CD4-positive, alpha-beta T cell treated with Interleukin-15 for 4 hours (primary cell): ENCODE results near the gene CCDC33.

Source experiments
- DNase-seq: peaks from one replicate; pipeline ENCODE4 v3.0.0-alpha.2; 2020; ENCODE audit warnings: low spot score

CCDC33 gene

DNA sequence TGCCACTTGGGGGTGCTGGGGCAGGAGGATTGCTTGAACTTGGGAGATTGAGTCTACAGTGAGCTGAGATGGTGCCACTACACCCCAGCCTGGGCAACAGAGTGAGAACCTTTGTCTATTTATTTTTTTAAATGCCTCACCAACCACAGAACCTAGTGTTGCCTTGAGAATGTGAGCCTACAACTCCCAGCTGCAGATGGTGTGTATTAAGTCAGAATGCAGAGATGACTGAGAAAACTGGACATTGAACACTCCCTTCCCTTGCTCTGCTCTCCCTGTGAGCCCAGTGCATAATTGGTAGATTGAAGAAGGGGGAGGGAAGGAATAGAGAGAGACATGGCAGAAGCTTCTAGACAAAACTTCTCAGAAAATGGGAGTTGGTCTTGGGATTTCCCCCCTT is 53.5 kb downstream of the CCDC33 start:
- DNase-seq: no peak

DNA sequence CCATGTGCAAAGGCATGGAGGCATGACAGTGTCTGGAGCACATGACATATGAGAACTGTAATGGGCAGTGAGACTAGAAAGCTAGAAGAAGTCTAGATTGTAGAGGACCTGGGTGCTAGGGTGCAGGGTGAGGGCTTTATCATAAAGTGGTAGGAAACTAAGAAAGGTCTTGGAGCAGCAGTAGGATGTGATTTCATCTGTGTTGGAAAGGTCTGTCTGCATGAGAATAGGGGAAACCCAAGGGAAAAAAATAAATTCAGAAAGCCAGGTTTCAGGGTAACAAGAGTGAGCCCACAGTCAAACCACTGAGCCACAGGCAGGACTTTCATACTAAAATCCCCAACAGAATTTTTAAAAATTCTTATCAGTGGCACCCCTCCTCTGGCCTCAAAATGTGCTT is 54.5 kb downstream of the CCDC33 start:
- DNase-seq: no peak

DNA sequence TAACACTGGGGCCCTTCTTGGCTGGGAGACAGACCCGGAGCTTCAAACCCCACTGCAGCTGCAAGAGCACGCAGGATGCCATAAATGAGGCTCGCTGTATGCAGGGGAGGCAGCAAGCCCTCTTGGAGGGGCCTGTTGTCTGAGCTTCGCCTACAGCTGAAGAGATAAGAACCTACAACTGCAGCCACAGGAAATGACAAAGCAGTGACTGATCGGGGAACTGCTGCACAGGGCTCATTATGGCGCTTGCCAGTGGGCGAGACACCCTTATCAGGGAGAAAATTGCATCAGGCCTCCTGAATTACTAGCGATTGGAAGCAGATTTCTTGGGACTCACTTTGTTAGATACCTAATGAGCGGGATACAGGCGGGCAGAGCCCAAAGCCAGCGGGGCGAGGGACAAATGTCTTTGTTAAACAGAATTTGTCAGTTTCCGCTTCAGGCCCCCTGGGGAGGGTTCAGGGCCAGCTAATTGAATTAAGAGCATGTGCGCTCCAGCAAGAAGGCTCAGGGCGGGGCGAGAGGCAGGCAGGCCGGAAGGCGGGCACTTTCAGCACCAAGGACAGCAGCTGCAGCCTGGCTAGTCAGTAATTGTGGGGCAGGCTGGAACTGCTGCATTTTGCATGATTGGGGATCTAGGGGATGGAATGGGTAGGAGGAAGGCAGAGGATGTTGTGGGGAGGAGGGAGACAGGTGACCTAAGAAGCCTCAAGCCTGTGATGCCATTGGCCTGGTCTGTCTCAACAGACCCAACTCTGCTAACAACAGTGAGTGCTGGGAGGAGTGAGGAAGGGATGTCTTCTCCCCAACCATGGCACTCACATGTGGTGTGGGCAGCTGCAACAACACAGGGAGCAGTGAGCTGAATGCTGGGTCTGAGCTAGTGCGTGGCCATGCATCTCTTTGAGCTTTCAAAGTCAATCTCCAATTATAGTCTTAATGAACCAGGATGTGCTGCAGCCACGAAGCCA is 55.3 kb downstream of the CCDC33 start:
- peak; percentile 33 for DNase-seq

DNA sequence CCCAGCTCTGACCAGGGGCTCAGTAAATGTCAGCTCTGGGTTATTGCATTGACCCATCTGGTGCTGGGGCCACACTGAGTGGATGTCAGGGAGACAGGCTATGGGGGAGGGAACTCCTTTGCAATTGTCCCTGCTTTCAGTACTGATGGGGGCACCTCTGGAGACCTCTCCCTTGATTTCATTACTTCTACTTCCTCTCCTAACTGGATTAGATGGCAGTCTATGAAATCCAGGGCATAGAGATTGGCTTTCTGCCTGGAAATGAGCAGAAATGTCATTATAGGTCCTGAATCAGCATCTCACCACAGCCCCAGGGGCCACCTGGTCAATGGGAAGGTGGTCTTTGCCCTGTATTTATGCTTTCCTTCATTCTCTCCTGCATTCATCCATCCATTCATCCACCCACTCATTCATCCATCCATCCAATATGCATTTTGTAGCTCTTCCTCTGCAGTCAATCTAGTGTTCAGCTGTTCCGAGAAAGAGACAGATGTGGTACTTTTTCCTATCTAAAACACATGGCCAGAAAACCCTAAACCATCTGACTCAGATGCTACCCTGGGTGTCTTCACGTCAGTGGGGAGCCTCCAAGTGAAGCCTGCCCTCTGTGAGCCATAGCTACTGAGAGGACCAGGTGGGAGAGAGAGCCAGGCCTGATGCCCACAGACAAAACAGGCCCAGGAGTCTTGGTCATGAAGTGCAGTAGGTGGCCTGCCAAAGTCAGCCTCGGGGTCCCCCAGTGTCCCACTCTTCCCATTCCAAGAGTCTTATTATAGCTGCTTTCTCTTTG is 57.1 kb downstream of the CCDC33 start:
- DNase-seq: no peak

DNA sequence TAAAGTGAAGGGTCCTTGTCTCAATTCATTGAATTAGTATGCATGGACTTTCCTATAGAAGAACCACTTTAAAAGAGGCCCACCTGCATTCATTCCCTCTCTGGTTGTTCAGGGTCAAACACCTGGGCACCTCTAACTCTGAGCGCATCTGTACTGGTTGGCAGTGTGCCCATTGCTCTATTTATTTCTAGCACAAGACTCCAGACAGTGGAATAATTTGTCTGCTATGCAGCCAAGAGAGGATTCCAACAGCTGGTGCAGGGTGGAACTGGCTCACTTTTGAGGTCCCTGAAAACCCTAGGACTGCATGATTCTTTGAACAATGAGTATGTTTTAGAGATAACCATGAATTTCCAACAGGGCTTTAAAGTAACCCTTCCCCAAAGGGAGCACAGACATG is 57.9 kb downstream of the CCDC33 start:
- no peak for DNase-seq

DNA sequence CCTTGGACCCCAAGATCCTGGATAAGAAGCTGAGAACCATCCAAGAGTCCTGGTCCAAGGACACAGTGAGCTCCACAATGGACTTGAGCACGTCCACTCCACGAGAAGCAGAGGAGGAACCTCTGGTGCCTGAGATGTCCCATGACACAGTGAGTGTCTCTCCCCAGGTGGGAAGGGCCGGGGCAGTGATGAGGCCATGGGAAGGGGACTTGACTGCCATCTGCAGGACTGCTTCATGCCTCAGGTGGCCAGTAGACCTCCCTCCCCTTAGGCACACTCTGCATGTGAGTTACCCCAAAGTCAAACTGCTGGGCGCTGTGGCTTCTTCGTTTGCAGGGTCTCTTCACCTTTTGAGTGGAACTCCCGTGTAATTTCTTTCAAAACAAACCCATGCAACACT is 59.7 kb downstream of the CCDC33 start:
- DNase-seq: no peak

DNA sequence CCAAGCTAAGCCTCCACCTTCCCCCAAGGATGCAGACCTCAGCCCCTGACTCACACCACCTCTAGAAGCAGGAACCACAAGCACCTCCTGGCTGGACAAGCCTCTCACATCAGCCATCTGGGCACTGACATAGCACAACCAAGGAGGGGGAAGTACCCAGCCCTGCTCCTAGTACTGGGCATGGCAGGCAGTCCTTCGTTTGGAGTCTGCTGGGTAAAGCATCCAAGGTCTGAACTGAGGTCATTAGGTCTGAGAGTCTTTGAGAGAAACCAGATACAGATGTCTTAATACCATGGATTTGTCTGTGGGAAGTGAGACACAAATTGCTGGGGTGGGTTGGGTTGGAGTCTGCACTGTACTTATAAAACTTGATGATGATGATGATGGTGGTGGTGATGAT is 61.8 kb downstream of the CCDC33 start:
- no peak for DNase-seq

DNA sequence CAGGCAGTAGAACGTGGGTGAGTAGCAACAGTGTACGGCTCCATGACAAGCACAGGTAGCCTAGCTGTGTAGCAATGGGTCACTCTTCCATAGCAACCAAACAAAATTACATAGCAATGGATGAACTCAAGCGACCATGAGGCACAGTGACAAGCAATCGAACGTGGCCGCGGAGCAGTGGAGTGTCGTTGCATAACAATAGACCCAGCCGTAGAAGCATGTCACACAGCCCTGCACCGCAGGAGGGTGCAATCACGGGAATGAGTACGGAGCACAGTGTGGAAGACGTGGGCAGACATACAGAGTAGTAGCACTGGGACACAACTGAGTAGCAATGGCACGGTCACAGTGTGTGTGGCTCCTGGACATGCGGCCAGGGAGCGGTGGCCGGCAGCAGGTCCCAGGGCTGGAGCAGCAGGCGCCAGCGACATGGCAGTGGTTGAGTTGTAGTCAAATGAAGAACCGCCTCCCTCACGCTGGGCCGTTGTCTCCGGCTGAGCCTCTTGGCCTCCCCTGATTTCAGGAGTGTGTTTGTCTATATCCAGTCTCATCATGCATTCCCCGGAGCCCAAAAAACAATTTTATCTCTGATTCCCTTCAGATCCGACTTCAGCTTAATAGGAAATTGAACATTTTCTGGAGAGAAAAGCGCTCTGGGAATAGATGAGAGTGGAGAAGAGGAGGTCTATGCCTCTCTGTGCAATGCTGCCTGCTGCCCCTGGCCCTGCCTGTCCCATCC is 64.1 kb downstream of the CCDC33 start:
- no peak for DNase-seq

DNA sequence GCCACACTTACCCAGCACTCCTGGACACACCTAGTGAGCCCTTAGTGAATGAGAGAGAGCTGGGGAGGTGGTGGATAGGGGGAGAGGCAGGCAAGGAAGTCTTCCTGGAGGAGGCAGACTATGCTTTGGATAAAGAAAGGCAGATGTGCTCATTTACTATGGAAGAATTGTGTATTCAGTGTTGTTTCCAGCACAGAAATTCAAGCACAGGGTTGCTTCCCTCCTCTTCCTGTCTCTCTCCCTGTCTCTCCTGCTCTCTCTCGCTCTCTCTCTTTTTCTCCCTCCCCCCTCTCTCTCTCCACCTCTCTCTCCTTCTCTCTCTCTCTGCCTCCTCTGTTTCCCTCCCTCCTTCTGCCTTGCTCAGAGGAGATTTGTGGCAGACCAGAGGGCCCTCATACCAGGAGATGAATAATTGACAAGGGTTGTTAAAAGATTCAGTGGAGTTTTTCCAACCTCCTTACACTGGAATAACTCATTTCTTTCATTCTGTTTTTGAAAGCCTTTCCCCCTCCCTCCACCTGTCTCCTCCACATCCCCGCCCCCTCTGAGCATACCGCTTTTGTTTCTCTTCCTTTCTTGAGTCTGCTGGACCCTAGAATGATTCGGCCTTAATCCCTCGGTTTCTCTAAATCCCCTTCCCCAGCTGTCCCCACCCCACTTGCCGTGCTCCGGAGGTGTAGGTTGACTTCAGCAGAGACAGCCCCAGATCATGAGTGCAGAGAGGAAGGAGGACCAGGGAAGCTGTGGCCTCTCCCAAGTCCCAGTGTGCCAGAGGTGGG is 65.6 kb downstream of the CCDC33 start:
- no peak for DNase-seq

DNA sequence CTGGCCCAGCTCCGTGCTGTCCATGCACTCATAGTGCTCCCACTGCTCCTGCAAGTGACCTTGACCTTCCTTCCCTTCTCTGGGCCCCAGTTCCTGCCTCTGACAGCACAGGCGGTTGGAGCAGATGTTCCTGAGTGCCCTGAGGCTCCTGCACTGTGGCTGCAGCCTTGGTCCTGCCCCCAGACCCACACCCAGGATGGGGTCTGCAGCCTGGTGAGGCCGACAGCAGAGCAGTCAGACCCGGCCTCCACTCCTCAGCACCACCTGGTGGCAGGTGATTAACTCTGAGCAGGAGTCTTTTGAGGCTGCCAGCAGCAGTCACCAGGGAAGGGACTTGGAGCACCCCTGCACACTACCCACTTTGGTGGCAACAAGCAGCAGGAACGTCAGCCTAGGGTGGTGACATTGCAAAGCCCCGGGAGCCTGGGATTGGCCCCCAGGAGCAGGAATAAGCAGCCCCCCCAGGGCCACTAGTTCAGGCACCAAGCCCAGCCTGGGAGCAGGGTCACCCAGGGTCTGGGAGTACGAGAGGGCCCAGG is 66.8 kb downstream of the CCDC33 start:
- peak; percentile 15 for DNase-seq

DNA sequence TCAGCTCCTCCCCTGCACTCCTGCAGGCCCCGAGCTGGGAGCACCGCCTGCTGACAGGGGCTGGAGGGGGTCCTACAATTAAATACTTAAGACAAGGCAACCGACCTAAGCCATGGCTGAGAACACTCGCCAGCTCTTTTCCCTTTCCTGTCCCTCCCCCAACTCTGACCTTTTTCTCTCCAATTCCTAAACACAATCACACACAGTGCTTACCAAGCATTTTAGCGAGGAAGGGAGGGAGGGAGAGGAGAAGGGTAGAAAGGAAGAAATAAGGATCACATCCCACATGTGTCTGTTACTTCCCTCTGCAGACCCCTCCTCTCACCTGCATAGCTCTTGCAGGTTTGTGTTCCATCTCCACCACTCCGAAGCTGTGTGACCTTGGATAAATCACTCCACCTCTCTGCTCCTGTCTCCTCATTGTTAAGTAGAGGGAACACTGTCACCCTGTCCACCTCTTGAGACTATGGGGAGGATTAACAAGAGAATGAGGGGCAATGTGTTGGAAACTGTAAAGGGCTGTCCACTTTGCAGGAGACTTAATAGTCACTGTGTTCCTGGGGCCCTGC is 67.7 kb downstream of the CCDC33 start:
- no peak for DNase-seq

DNA sequence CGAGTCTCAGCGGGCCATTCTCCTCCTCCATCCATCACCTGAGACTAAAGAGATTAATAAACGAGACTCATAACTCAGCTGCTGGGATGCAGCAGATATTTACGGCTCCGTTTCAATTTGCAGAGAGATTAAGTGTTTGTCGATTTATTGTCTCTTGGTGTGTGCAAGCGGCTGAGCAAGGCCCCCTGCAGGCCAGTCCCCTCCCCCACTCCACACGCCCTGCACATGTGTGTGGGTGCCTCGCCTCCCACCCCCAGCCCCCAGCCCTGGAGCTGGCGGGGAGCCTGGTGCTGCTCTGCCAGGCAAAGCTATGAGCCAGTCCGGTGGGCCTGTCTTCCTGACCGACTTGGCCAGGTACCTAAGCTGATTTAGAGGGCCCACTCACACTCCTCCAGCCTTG is 68.3 kb downstream of the CCDC33 start:
- no peak for DNase-seq

DNA sequence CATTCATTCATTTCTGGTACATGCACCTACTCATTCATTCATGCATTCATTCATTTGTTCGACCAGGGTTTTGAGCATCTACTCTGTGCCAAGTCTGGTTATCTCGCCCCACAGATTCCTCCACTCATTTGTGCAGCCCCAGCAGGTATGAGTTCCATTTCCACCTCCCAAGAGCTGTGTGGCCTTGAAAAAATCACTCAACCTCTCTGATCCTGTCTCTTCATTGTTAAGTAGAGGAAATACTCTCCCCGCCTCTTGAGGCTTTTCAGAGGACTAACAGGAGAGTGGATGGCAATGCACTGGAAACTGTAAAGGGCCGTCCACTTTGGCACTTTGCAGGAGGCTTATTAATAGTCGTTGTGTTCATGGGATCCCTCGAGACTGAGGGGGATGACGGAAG is 69.6 kb downstream of the CCDC33 start:
- no peak for DNase-seq

DNA sequence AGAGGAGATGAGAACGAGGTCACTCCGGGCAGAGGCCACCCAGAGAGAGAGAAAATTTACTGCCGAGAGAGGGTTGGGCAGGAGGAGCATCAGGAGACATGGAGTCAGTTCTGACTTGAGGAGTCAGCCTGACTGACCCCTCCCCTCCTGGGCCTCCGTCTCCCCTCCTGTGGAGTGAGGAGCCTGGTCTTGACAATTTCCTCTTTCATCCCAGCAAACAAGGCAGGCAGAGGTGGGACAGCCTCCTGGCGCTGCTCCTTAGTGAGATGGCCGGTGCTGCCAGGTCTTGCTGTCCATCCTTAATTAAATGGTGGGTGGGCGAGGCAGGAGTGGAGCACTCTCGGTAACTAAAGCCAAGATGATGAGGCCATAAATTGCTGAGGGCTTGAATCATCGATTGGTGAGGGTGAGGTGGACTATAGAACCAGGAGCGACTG is 70.7 kb downstream of the CCDC33 start:
- DNase-seq: no peak

DNA sequence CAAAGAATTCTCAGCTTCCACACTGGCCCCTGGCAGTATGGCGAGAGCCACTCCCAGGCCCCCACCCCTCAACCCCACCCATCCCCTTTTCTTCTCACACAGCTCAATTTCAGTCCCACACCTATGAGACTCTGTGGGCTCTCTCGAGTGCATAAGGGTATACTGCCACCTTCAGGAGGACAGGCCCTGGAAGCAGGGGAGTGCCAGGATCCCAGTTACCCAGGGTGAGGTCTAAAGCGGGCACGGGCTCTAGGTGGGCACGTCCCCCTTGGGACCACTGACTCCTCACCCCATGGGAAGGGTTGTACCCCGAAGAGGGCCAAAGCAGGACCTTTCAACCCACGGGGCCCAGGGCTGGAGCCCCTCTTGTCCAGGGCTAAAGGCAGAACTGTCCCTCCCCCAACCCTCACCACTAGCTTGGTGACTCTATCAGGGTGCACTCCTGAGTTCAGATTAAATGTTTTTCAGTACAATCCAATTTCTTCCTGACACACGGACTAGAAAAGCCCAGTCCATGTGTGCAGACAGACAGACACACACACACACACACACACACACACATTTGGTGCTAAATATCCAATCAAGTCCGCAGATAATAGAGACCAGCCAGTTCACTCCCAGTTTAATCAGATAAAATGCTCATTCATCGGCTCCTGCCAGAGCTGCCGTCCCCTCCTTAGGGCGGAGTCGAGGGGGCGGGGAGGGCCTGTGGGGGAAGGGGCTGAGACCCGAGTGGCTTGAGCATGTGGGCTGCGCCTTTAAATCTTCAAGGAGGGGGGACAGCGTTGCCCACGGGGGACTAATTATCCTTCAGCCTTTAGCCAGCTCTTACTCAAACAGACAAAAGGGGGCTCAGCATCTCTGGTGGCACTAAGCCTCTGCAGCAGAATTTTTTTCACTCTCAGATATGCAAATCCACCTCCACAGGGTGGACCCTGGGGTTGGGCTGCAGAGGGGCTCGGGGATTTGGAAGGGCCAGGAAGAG is 72.0 kb downstream of the CCDC33 start:
- peak; percentile 10 for DNase-seq

DNA sequence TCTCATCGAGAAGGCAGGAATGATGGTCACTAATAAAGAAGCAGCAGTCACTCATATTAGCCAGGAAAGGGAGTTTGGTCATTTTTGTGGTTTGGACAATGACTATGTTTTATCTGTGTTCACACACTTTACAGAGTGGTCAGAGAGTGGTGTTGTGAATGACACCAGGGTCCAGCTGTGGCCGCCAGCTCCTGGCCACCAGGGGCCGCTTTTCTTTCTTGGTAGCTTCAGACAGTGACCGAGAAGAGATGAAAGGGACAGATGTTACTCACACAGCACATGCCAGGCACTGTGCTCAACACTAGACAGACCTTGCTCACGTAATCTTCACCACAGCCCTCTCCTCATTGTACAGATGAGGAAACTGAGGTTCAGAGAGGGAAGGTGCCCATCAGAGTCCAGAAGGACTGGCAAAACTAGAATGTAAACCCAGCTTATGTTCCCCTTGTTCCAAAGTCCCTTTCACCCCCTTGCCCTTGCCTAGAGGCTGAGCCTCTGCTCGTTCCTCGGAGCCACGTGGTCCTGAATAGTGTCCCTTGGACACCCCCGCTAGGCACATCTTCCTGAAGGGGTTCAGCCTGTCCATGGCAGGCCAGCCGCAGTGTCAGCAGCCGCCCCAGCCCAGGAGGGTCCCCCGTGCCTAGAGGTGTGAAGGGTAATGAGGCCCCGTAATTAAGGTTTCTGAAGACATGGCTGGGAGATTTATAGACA is 75.8 kb downstream of the CCDC33 start:
- no peak for DNase-seq

DNA sequence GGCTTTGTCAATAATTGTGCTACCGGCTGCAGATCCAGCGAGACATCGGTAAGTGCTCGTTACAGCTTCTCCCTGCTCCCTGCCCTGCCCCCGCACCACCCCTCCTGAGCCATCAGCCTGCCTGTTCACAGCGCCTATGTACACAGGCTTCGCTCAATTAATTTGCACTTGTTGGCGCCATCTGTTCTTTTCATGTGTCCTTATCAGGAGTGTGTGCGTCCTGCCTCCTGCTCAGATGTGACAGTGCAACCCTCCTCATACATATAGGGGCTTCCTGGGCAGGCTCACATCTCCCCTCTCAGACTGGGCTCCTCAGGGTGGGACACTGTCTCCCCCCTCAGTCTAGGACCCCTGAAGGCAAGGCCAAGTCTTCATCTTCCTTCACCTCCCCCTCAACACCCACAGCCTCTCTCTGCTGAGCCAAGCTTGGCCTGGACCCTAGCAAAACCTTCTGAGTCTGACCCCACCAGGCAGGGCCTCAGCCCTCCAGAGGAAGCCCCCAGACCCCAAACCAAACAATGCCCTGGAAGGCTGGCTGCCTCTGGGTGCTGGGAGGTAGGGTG is 76.4 kb downstream of the CCDC33 start:
- DNase-seq: no peak

DNA sequence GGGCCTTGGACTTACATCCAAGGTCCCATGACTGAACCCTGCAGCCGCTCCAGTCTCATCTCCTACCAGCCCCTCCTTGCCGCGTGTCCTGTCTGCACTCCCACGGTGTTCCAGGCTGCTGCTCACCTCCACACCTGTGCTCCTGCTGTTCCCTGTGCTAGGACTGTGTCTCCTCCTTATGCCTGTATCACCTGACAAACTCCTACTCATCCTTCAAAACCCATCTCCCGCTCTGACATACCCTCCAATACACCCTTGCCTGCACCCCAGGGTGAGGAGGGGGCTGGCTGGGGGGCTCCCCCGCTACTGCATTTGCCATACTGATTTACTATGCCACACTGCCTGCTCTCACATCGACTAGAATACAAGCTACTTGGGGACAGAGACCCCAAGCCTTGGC is 77.8 kb downstream of the CCDC33 start:
- no peak for DNase-seq
